A673 (cell line): Measurements from ENCODE around the gene SLC6A6. TPM values are rescaled to one million over a fixed set of nuclear protein-coding genes. Genes with fewer than 3 reads are reported as not detected.

ENCODE experiments used
- BruUV-seq: library from RNA; stranded (reverse); fragments of 400-500 nt; replicated peaks from 2 replicates; lab custom pipeline; 2021; lab: Mats Ljungman, UMichigan
- CTCF ChIA-PET: fragments of 300-600 bp; sonication (Branson Sonifier 250); formaldehyde crosslinking; loops from one replicate; lab custom pipeline; 2022; ENCODE audit warnings: antibody characterized with exemption; lab: Charles Lee
- POLR2A ChIA-PET: fragments of 300-600 bp; sonication (Branson Sonifier 250); formaldehyde crosslinking; loops from one replicate; lab custom pipeline; 2022; ENCODE audit warnings: antibody characterized with exemption; ENCODE audit not compliant: low non-redundant PET; lab: Charles Lee
- DNase-seq: peaks from one replicate; pipeline ENCODE4 v3.0.0-alpha.2; 2015; ENCODE audit warnings: low spot score
- H3K27ac ChIP-seq: fragments of 200-600 bp; sonication (generic); 2 replicates; pipeline ENCODE4 v1.5.1; 2016; ENCODE audit warnings: mixed run types, low read depth, mild to moderate bottlenecking, mixed read lengths, antibody characterized with exemption, low read length; ENCODE audit not compliant: poor library complexity, severe bottlenecking
- H3K27me3 ChIP-seq: fragments of 200-600 bp; sonication (generic); replicated peaks from 2 replicates; pipeline ENCODE4 v1.6.1; 2017; ENCODE audit warnings: mixed run types, low read depth, mild to moderate bottlenecking, mixed read lengths, antibody characterized with exemption, low read length; ENCODE audit not compliant: insufficient read depth, poor library complexity
- H3K36me3 ChIP-seq: fragments of 200-600 bp; sonication (generic); 2 replicates; pipeline ENCODE4 v1.6.1; 2016; ENCODE audit warnings: mixed run types, mild to moderate bottlenecking, mixed read lengths, antibody characterized with exemption, low read length; ENCODE audit not compliant: insufficient read depth, poor library complexity, severe bottlenecking
- H3K4me1 ChIP-seq: fragments of 200-600 bp; sonication (generic); 2 replicates; pipeline ENCODE4 v1.6.1; 2017; ENCODE audit warnings: mixed run types, mild to moderate bottlenecking, mixed read lengths, antibody characterized with exemption, low read length; ENCODE audit not compliant: insufficient read depth, poor library complexity, severe bottlenecking
- H3K4me3 ChIP-seq: fragments of 200-600 bp; sonication (generic); 2 replicates; pipeline ENCODE4 v1.5.1; 2016; ENCODE audit warnings: low read depth, mixed run types, mild to moderate bottlenecking, mixed read lengths, low read length; ENCODE audit not compliant: poor library complexity, severe bottlenecking
- H3K9me3 ChIP-seq: fragments of 200-600 bp; sonication (generic); 2 replicates; pipeline ENCODE4 v1.6.1; 2016; ENCODE audit warnings: mixed run types, low read depth, mild to moderate bottlenecking, mixed read lengths, antibody characterized with exemption, low read length; ENCODE audit not compliant: poor library complexity, severe bottlenecking
- EZH2 ChIP-seq: fragments of 200-600 bp; sonication (generic); IDR thresholded peaks from 2 replicates; pipeline ENCODE4 v1.6.1; 2017; ENCODE audit warnings: borderline replicate concordance, low read depth, mild to moderate bottlenecking, mixed read lengths, antibody characterized with exemption, low read length; ENCODE audit not compliant: poor library complexity, severe bottlenecking
- intact Hi-C: fragments of 100-400 bp; cut with micrococcal nuclease; formaldehyde crosslinking; loops from one replicate; pipeline ENCODE4 v1.10.0; 2022; ENCODE audit not compliant: unreplicated experiment
- total RNA-seq: library from RNA; stranded (reverse); gene quantifications from 2 replicates; pipeline ENCODE4 v1.2.3, GENCODE V29; 2021
- TF ChIP-seq, protein P1 (sequence below): fragments of 300-800, 200-600 bp; sonication (generic); conservative IDR thresholded peaks from 2 replicates; pipeline ENCODE4 v1.5.1; 2017; ENCODE audit warnings: low read depth, mild to moderate bottlenecking, antibody characterized with exemption, low read length, moderate library complexity, mixed read lengths

Gene SLC6A6
- total RNA-seq, 1 experiment from 2014 or later = 55.1 TPM

DNA sequence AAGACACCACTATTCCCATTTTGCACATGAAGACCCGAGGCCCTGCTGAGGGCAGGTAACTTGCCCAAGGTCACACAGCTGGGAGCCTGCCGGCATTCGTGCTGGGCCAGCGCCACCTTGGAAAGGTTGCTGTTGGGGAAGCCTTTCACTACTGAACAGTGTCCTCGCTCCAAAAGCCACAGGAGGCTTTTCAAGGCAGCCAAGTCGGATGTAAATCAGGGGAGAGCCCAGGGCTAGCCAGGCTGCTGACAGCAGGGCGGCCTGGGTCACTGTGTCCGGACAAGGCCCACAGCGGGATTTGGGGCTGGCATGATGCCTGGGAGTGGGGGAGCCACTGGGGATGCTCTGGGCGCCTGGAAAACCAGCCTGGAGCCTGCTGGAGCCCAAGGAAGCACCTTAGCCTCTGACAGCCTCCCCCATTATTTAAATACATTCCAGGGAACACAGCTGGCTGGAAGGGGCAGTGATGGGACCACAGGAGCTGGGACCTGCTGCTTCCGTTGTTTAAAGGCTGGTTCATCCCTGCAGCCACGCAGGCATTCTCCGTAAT lies 10.5 kb downstream of the SLC6A6 start:
- no TSS peak for BruUV-seq
- H3K9me3 ChIP-seq = no peaks in the 10 kb centered on the region
- intact Hi-C loops = no loop called here
- ChIA-PET CTCF (no interaction called here), POLR2A (no interaction called here)
- H3K4me3 ChIP-seq = no peak overlapping the region
- no peaks in the 10 kb centered on the region for H3K27me3 ChIP-seq
- no peak overlapping the region for H3K27ac ChIP-seq
- TF ChIP-seq EZH2 = no peak
- TF ChIP-seq, protein P1, sequence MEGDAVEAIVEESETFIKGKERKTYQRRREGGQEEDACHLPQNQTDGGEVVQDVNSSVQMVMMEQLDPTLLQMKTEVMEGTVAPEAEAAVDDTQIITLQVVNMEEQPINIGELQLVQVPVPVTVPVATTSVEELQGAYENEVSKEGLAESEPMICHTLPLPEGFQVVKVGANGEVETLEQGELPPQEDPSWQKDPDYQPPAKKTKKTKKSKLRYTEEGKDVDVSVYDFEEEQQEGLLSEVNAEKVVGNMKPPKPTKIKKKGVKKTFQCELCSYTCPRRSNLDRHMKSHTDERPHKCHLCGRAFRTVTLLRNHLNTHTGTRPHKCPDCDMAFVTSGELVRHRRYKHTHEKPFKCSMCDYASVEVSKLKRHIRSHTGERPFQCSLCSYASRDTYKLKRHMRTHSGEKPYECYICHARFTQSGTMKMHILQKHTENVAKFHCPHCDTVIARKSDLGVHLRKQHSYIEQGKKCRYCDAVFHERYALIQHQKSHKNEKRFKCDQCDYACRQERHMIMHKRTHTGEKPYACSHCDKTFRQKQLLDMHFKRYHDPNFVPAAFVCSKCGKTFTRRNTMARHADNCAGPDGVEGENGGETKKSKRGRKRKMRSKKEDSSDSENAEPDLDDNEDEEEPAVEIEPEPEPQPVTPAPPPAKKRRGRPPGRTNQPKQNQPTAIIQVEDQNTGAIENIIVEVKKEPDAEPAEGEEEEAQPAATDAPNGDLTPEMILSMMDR = no peak
- DNase-seq = no peak
- H3K36me3 ChIP-seq = no peaks in the 10 kb centered on the region
- H3K4me1 ChIP-seq = no peaks in the 10 kb centered on the region

DNA sequence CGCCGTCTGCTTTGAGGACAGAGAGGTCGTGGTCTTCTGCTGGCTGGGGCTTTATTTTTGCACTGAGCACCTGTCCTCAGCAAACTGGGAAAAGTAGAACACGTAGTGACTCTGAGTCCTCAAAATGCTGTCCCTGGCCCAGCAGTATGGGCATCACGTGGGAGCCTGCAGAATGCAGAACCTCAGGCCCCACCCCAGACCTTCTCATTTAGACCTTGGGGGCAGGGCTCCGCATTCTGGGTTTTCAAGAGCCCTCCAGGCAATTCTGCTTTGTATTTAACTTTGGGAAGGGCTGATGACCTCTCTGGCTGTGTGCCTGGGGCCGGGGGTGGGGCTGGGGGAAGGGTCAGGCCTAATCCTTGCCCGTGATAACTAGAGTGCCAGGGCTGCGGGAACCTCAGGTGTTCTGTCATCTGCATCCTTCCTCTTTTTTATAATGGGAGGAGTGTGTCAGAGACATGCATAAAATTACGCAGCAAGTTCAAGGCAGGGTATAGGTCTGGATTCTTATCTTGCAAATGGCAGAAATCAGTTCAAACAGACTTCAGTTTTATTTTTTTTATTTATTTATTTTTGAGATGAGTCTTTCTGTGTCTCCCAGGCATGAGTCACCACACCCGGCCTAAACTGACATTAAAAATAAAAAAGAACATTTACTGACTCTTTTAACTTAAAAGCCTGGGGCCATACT lies 11.1 kb downstream of the SLC6A6 start:
- no peak for DNase-seq
- CTCF ChIA-PET = interaction anchor here (0.7 kb wide), 1 partner anchor 43 kb away, joined by 3 read pairs; no protein-coding TSS in a partner anchor
- H3K27me3 ChIP-seq = no peaks in the 10 kb centered on the region
- no TSS peak for BruUV-seq
- POLR2A ChIA-PET = no interaction called here
- no peaks in the 10 kb centered on the region for H3K9me3 ChIP-seq
- H3K4me1 ChIP-seq = no peaks in the 10 kb centered on the region
- H3K27ac ChIP-seq = no peak overlapping the region
- no peak overlapping the region for H3K4me3 ChIP-seq
- H3K36me3 ChIP-seq = no peaks in the 10 kb centered on the region
- TF ChIP-seq, protein P1 = no peak
- no peak for TF ChIP-seq EZH2
- intact Hi-C loops = no loop called here

DNA sequence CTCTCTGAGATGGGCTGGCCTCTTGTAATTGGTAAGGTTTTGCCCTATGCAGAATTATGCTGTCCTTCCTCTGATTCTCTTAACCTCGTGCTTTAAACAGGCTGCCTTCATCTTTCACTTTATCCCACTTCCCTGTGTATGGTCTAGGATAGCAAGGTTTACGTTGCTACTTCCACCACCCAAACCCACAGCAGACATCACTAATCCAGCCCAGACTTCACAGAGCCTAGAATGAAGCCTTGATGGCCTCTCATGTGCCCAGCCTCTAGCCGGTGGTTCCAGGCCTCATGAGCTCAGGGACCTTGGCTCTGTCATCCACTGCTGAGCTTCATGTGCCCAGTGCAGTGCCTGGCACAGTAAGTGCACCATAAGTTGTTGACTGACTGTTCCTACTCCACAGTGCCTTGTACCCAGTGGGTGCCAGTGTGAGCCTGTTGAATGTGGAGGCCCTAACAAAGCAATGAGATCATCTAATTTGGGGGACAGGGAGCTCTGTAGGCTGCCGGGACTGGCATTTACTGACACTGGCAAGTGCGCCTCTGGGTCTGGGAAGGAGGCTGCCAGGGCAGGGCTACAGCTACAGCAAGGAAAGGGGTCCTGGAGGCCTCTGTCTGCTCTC lies 12.5 kb downstream of the SLC6A6 start:
- H3K36me3 ChIP-seq = no peaks in the 10 kb centered on the region
- CTCF ChIA-PET = no interaction called here
- POLR2A ChIA-PET = no interaction called here
- TF ChIP-seq, protein P1 = no peak
- TF ChIP-seq EZH2 = no peak
- no peaks in the 10 kb centered on the region for H3K4me1 ChIP-seq
- H3K27me3 ChIP-seq = no peaks in the 10 kb centered on the region
- DNase-seq = no peak
- H3K27ac ChIP-seq = no peak overlapping the region
- H3K9me3 ChIP-seq = no peaks in the 10 kb centered on the region
- BruUV-seq = no TSS peak
- intact Hi-C loops = no loop called here
- no peak overlapping the region for H3K4me3 ChIP-seq
